Endodermal cell (in vitro differentiated cells): ENCODE measurements around the gene ASB8. TPM values are rescaled to one million over a fixed set of nuclear protein-coding genes. Genes with fewer than 3 reads are reported as not detected.

Experiments
- DNase-seq: peaks from one replicate; pipeline ENCODE4 v3.0.0-alpha.2; 2017
- H3K27ac ChIP-seq: 2 replicates; pipeline ENCODE4 v1.5.1; 2013; ENCODE audit warnings: mild to moderate bottlenecking, low read depth, low read length, moderate library complexity
- H3K27me3 ChIP-seq: 2 replicates; pipeline ENCODE4 v1.6.1; 2013; ENCODE audit warnings: mild to moderate bottlenecking, low read length, moderate library complexity; ENCODE audit not compliant: insufficient read depth, control insufficient read depth, poor library complexity, severe bottlenecking
- H3K36me3 ChIP-seq: 2 replicates; pipeline ENCODE4 v1.7.0; 2013; ENCODE audit warnings: mild to moderate bottlenecking, low read length, moderate library complexity; ENCODE audit not compliant: control insufficient read depth, insufficient read depth
- H3K4me1 ChIP-seq: one replicate; pipeline ENCODE4 v1.7.0; 2013; ENCODE audit warnings: low read length; ENCODE audit not compliant: control insufficient read depth, insufficient read depth
- H3K4me3 ChIP-seq: 2 replicates; pipeline ENCODE4 v1.5.1; 2013; ENCODE audit warnings: mild to moderate bottlenecking, low read length, moderate library complexity
- H3K9ac ChIP-seq: 2 replicates; pipeline ENCODE4 v1.6.1; 2013; ENCODE audit warnings: mild to moderate bottlenecking, low read length, moderate library complexity; ENCODE audit not compliant: poor library complexity, severe bottlenecking; ENCODE audit errors: extremely low read depth
- H3K9me3 ChIP-seq: 2 replicates; pipeline ENCODE4 v1.6.1; 2013; ENCODE audit warnings: mild to moderate bottlenecking, low read length, moderate library complexity; ENCODE audit not compliant: control insufficient read depth
- H3K27ac Mint-ChIP-seq: 2 replicates; pipeline ENCODE4 v1.8.0; 2020; ENCODE audit warnings: mixed read lengths
- H3K27me3 Mint-ChIP-seq: 2 replicates; pipeline ENCODE4 v1.8.0; 2021; ENCODE audit warnings: mild to moderate bottlenecking, mixed read lengths; ENCODE audit not compliant: insufficient read depth
- H3K36me3 Mint-ChIP-seq: 2 replicates; pipeline ENCODE4 v1.8.0; 2020; ENCODE audit warnings: low read depth, mixed read lengths
- H3K4me1 Mint-ChIP-seq: 2 replicates; pipeline ENCODE4 v1.8.0; 2020; ENCODE audit warnings: mixed read lengths
- H3K4me3 Mint-ChIP-seq: 2 replicates; pipeline ENCODE4 v1.8.0; 2020; ENCODE audit warnings: mild to moderate bottlenecking, moderate library complexity, mixed read lengths
- H3K9me3 Mint-ChIP-seq: 2 replicates; pipeline ENCODE4 v1.8.0; 2020; ENCODE audit warnings: mild to moderate bottlenecking, mixed read lengths
- WGBS, 2 experiments: methylation state at CpG; one replicate each; pipeline versions ENCODE4 v1.1.5 to v1.1.7; 2013; ENCODE audit warnings: missing lambda C conversion rate in 2 of 2, mixed read lengths in 1 of 2; ENCODE audit not compliant: insufficient coverage in 1 of 2, insufficient read length in 1 of 2; 5-methylcytosine and 5-hydroxymethylcytosine counted together
- total RNA-seq, 2 donors: library from RNA; stranded (reverse); fragmentation: NEBNext Ultra II Directional in 1 of 2; extraction: Animal tissue kit (Norgen Biotek cat#: 25700) in 1 of 2; gene quantifications; 2 replicates in 1 of 2; 3 replicates in 1 of 2; pipeline ENCODE4 v1.2.1, GENCODE V29; 2021
- TF ChIP-seq, protein P1 (sequence below): fragments of 200-600 bp; sonication (generic); conservative IDR thresholded peaks from 2 replicates; pipeline ENCODE4 v1.5.0; 2021; ENCODE audit warnings: antibody characterized with exemption, mild to moderate bottlenecking

Gene ASB8
- total RNA-seq, 2 donors from 2014 or later = 7.1 to 9.0 TPM

DNA sequence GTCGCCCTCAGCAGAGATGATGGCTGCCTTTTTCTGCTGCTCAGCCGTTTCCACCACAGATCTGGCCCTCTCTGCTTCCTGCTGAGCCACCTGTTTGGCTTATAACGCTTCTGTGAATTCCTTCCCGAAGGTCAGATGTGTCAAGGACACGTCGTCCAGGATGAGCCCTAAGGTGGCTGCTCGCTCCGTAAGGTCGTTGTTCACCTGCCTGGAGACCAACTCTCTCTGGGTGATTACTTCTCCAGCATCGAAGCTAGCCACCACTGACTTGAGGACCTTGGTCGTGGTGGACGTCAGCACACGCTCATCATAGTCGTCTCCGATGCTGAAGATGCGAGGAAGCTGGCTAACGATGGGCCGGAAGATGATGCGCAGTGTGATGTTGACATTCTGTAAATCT, 11.7 kb upstream of the ASB8 start:
- Histone ChIP-seq H3K27ac (no peak overlapping the region), H3K4me3 (no peak overlapping the region), H3K27me3 (peaks cover 19% of the 10 kb centered on the region), H3K9me3 (no peaks in the 10 kb centered on the region), H3K36me3 (no peaks in the 10 kb centered on the region), H3K9ac (no peak overlapping the region), H3K4me1 (no peaks in the 10 kb centered on the region)
- TF ChIP-seq, protein P1, sequence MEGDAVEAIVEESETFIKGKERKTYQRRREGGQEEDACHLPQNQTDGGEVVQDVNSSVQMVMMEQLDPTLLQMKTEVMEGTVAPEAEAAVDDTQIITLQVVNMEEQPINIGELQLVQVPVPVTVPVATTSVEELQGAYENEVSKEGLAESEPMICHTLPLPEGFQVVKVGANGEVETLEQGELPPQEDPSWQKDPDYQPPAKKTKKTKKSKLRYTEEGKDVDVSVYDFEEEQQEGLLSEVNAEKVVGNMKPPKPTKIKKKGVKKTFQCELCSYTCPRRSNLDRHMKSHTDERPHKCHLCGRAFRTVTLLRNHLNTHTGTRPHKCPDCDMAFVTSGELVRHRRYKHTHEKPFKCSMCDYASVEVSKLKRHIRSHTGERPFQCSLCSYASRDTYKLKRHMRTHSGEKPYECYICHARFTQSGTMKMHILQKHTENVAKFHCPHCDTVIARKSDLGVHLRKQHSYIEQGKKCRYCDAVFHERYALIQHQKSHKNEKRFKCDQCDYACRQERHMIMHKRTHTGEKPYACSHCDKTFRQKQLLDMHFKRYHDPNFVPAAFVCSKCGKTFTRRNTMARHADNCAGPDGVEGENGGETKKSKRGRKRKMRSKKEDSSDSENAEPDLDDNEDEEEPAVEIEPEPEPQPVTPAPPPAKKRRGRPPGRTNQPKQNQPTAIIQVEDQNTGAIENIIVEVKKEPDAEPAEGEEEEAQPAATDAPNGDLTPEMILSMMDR = no peak
- no peak for DNase-seq
- no peak overlapping the region for H3K27ac Mint-ChIP-seq
- 86 to 87% methylated on average over 19 of the region's 19 CpGs for WGBS, 2 experiments
- H3K4me3 Mint-ChIP-seq = no peak overlapping the region
- peaks cover 32% of the 10 kb centered on the region for H3K27me3 Mint-ChIP-seq
- H3K4me1 Mint-ChIP-seq = no peaks in the 10 kb centered on the region
- no peaks in the 10 kb centered on the region for H3K9me3 Mint-ChIP-seq
- no peaks in the 10 kb centered on the region for H3K36me3 Mint-ChIP-seq

DNA sequence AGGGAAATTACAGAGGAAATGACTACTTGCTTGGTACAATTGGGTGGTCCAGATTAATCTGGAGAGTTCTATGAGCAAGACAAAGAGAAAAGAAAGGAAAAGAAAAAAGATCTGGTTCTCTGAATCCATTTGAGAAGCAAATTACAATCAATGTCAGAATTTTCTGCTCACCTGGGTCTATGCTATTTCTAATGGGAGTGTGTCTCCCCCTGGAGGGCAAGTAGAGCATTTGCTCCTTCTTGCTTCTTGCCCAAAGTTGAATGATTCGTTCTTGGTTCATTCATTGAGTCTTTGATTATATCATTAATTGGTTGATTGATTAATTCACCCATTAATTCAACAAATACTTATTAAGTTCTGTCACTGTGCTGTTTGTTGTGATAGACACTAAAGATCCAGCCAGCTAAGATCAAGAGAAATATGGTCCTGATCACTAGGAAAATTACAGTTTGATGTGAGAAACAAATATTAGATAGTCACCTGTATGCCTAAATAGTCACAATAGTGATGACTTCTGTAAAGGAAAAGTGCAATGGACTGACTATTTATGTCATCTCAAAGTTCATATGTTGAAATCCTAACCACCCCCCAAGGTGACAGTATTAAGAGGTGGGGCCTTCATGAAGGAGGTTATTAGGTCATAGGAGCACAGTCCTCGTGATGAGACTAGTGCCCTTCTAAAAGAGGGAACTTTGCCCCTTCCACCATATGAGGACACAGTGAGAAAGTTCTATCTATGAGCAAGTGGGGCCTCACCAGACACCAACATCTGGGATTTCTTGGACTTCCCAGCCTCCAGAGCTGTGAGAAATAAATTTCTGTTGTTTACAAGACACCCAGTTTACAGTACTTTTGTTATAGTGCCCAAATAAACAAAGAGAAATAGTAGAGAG, 8.0 kb upstream of the ASB8 start:
- Mint-ChIP-seq H3K27ac (no peak overlapping the region), H3K4me1 (no peaks in the 10 kb centered on the region), H3K9me3 (no peaks in the 10 kb centered on the region), H3K27me3 (peaks cover 48% of the 10 kb centered on the region), H3K4me3 (no peak overlapping the region), H3K36me3 (no peaks in the 10 kb centered on the region)
- H3K9me3 ChIP-seq = no peaks in the 10 kb centered on the region
- TF ChIP-seq, protein P1 = peak; percentile 97
- H3K9ac ChIP-seq = no peak overlapping the region
- no peak overlapping the region for H3K27ac ChIP-seq
- H3K4me3 ChIP-seq = no peak overlapping the region
- H3K27me3 ChIP-seq = peaks cover 39% of the 10 kb centered on the region
- WGBS, 2 experiments = 50 to 60% methylated on average over 1 of the region's 2 CpGs
- H3K4me1 ChIP-seq = no peaks in the 10 kb centered on the region
- no peaks in the 10 kb centered on the region for H3K36me3 ChIP-seq
- DNase-seq = peak; percentile 78

DNA sequence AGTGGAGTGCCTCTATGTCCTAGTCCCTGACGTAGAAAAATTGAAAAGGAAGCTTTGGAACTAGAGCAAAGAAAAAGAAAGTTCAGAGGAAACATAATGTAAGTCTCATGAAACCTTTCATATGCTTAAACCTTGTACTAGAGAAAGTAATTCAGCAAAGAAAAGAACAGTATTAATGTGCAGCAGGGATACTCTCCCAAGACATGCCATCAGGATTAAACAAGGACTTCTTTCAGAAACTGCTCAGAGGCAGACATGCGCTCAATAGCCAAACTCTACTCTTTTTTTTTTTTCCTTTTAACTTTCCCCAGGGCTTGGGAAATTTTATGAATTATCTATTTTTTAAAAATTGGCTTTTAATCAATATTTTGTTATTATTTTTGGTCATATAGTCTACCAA, 7.1 kb upstream of the ASB8 start:
- 98 to 100% methylated on average over 1 to 2 of the region's 2 CpGs for WGBS, 2 experiments
- peaks cover 48% of the 10 kb centered on the region for H3K27me3 Mint-ChIP-seq

More for the DNA sequence above, 7.1 kb upstream of the ASB8 start:
- Histone ChIP-seq H3K4me3 (no peak overlapping the region), H3K9ac (no peak overlapping the region), H3K4me1 (no peaks in the 10 kb centered on the region), H3K27me3 (peaks cover 39% of the 10 kb centered on the region), H3K36me3 (no peaks in the 10 kb centered on the region), H3K27ac (no peak overlapping the region), H3K9me3 (no peaks in the 10 kb centered on the region)
- Mint-ChIP-seq H3K36me3 (no peaks in the 10 kb centered on the region), H3K27ac (no peak overlapping the region), H3K4me1 (no peaks in the 10 kb centered on the region), H3K9me3 (no peaks in the 10 kb centered on the region), H3K4me3 (no peak overlapping the region)
- TF ChIP-seq, protein P1 = no peak
- no peak for DNase-seq
